HG02885 (cell line): ENCODE results near the gene EPHA3.

ENCODE experiments used
- ATAC-seq: cut with Tn5 transposase; IDR thresholded peaks from one replicate; pipeline ENCODE4 v1.9.1; 2021; ENCODE audit warnings: mild to moderate bottlenecking; ENCODE audit not compliant: unreplicated experiment, poor library complexity

EPHA3 gene

GRCh38 chr3:89521328-89521727, 413.9 kb downstream of the EPHA3 start:
- ATAC-seq, result no peak

DNA sequence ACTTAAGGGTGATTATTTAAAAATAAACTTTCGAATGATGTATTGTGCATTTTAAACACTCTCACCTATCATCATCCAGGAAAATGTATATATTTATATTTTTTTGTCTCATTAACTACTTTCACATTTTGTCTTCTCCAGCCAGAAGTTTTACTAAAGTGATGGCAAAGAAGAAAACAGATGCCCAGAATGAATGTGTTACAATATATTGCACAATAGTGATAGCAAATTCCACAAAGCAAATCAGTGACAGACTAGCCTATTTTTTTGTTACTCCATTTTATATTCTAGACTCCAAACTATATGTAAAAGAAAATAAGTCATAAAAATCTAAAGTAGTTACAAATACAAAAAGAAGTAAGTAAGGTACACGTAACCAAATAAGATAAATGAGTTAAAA, 414.7 kb downstream of the EPHA3 start:
- ATAC-seq, result no peak

GRCh38 chr3:89525609-89526008, 418.2 kb downstream of the EPHA3 start:
- no peak for ATAC-seq

DNA sequence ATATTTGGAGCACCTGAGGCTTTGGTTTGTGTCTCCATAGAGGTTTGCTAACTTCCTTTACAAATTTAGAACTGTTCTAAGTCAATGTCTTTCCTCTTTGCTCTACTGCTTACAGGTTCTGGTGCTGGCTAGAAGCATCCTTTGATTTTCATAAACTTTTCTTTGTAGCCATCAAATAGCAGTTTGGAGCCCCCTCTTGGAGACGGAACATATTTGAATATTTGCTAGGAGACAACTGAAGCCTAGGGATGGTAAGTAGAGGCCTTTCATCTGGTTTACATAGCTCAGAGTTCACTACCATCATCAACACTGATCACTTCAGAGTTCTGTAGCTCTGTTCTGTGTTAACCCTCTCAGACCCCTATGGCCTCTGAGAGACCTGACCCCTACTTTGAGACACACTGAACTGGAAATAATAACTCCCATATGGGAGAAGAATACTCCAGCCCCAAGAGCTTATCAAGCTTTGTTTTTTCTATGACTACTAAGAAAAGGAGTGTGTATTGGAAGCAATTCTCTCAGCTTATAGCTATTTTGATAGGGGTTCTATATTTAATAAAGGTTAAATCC, 420.4 kb downstream of the EPHA3 start:
- no peak for ATAC-seq
